ENCODE results near the gene PPM1A. TPM values are rescaled to one million over a fixed set of nuclear protein-coding genes. Genes with fewer than 3 reads are reported as not detected.

The PPM1A gene
- total and polyA plus RNA-seq, 9 of the 15 experiments (the other 6 are each of a cell fraction or from before 2014, with no cell fraction given): 5.5 to 23.9 (median 15.2) TPM

DNA sequence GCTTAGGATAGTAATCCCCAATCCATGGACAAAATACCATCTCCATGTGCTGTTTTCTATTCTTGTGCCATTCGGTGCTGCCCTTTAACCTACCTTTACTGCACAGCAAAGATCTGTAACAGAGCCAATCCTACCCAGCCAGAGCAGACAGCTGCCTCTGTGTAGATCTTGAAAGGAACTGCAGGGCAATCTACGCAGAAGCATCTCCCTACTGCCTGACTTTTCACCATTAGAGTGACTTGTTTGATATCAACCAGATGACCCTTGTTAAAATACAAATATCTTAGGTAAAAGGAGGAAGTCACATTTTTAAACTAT lies 33.9 kb upstream of the PPM1A start (continued):
- TF ChIP-seq, protein P1, sequence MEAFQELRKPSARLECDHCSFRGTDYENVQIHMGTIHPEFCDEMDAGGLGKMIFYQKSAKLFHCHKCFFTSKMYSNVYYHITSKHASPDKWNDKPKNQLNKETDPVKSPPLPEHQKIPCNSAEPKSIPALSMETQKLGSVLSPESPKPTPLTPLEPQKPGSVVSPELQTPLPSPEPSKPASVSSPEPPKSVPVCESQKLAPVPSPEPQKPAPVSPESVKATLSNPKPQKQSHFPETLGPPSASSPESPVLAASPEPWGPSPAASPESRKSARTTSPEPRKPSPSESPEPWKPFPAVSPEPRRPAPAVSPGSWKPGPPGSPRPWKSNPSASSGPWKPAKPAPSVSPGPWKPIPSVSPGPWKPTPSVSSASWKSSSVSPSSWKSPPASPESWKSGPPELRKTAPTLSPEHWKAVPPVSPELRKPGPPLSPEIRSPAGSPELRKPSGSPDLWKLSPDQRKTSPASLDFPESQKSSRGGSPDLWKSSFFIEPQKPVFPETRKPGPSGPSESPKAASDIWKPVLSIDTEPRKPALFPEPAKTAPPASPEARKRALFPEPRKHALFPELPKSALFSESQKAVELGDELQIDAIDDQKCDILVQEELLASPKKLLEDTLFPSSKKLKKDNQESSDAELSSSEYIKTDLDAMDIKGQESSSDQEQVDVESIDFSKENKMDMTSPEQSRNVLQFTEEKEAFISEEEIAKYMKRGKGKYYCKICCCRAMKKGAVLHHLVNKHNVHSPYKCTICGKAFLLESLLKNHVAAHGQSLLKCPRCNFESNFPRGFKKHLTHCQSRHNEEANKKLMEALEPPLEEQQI (IDR thresholded peaks at IDR 0.05): no peak
- TF ChIP-seq ZNF197 (CRISPR knock-in tag; IDR thresholded peaks at IDR 0.05; ENCODE audit: low read depth): no peak
- TF ChIP-seq SP2 (IDR thresholded peaks at IDR 0.05; ENCODE audit: extremely low read depth, low read depth, low read length, poor library complexity, severe bottlenecking): no peak
- TF ChIP-seq, protein P2, sequence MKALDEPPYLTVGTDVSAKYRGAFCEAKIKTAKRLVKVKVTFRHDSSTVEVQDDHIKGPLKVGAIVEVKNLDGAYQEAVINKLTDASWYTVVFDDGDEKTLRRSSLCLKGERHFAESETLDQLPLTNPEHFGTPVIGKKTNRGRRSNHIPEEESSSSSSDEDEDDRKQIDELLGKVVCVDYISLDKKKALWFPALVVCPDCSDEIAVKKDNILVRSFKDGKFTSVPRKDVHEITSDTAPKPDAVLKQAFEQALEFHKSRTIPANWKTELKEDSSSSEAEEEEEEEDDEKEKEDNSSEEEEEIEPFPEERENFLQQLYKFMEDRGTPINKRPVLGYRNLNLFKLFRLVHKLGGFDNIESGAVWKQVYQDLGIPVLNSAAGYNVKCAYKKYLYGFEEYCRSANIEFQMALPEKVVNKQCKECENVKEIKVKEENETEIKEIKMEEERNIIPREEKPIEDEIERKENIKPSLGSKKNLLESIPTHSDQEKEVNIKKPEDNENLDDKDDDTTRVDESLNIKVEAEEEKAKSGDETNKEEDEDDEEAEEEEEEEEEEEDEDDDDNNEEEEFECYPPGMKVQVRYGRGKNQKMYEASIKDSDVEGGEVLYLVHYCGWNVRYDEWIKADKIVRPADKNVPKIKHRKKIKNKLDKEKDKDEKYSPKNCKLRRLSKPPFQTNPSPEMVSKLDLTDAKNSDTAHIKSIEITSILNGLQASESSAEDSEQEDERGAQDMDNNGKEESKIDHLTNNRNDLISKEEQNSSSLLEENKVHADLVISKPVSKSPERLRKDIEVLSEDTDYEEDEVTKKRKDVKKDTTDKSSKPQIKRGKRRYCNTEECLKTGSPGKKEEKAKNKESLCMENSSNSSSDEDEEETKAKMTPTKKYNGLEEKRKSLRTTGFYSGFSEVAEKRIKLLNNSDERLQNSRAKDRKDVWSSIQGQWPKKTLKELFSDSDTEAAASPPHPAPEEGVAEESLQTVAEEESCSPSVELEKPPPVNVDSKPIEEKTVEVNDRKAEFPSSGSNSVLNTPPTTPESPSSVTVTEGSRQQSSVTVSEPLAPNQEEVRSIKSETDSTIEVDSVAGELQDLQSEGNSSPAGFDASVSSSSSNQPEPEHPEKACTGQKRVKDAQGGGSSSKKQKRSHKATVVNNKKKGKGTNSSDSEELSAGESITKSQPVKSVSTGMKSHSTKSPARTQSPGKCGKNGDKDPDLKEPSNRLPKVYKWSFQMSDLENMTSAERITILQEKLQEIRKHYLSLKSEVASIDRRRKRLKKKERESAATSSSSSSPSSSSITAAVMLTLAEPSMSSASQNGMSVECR (CRISPR knock-in tag; IDR thresholded peaks at IDR 0.05): no peak

Data from K562 (cell line).